ENCODE data around the gene TMC3.
"Not testable (repeated sequence)": the region's sequence is repeated elsewhere in the genome, so short reads cannot be mapped to it uniquely, and the experiment has no call there.

TMC3 gene

GRCh38 chr15:81384891-81385720 lies 11.1 kb upstream of the TMC3 start:
- no peak for DNase-seq

GRCh38 chr15:81381720-81382119 lies 7.7 kb upstream of the TMC3 start:
- no peak for DNase-seq

- no peak for DNase-seq
Observed at GRCh38 chr15:81380668-81381067, 6.7 kb upstream of the TMC3 start.

GRCh38 chr15:81380203-81380602 lies 6.2 kb upstream of the TMC3 start:
- no peak for DNase-seq

GRCh38 chr15:81379269-81379668 lies 5.3 kb upstream of the TMC3 start:
- no peak for DNase-seq

- DNase-seq: no peak
Observed at GRCh38 chr15:81378443-81378842, 4.4 kb upstream of the TMC3 start.

- DNase-seq: no peak
Observed at GRCh38 chr15:81377871-81378270, 3.9 kb upstream of the TMC3 start.

- DNase-seq: no peak
Observed at GRCh38 chr15:81376231-81376630, 2.2 kb upstream of the TMC3 start.

GRCh38 chr15:81375461-81375860 lies 1.4 kb upstream of the TMC3 start:
- peak; percentile 23 for DNase-seq

GRCh38 chr15:81373176-81373575 lies 837 bp downstream of the TMC3 start:
- DNase-seq: no peak

GRCh38 chr15:81372575-81372974 lies 1.4 kb downstream of the TMC3 start:
- DNase-seq: no peak

GRCh38 chr15:81363718-81364500 lies 10.1 kb downstream of the TMC3 start:
- no peak for DNase-seq

- DNase-seq: no peak
Observed at GRCh38 chr15:81363276-81363675, 10.7 kb downstream of the TMC3 start.

GRCh38 chr15:81362790-81363189 lies 11.2 kb downstream of the TMC3 start:
- no peak for DNase-seq

- no peak for DNase-seq
Observed at GRCh38 chr15:81361891-81362290, 12.1 kb downstream of the TMC3 start.

- no peak for DNase-seq
Observed at GRCh38 chr15:81360491-81360890, 13.5 kb downstream of the TMC3 start.

GRCh38 chr15:81358248-81358647 lies 15.8 kb downstream of the TMC3 start:
- DNase-seq: no peak

GRCh38 chr15:81357180-81357686 lies 16.8 kb downstream of the TMC3 start:
- no peak for DNase-seq

- no peak for DNase-seq
Observed at GRCh38 chr15:81356252-81356651, 17.8 kb downstream of the TMC3 start.

GRCh38 chr15:81351651-81352050 lies 22.4 kb downstream of the TMC3 start:
- DNase-seq: no peak

- DNase-seq: no peak
Observed at GRCh38 chr15:81349271-81349670, 24.7 kb downstream of the TMC3 start.

- DNase-seq: not testable (repeated sequence)
Observed at GRCh38 chr15:81348691-81349090, 25.3 kb downstream of the TMC3 start.

GRCh38 chr15:81347910-81348309 lies 26.1 kb downstream of the TMC3 start:
- no peak for DNase-seq

- no peak for DNase-seq
Observed at GRCh38 chr15:81346611-81347010, 27.4 kb downstream of the TMC3 start.

All from NCI-H226 (cell line).